ENCODE data around the gene TMEM44.
"Not testable (repeated sequence)": the region's sequence is repeated elsewhere in the genome, so short reads cannot be mapped to it uniquely, and the experiment has no call there.

Gene TMEM44

GRCh38 chr3:194631696-194632095, 1.5 kb downstream of the TMEM44 start:
- H3K27ac ChIP-seq: no peak overlapping the region
- peaks cover 2% of the 10 kb centered on the region; the same call in 1 of the 2 replicates for H3K36me3 ChIP-seq
- H3K27me3 ChIP-seq (ENCODE audit: insufficient read depth, low read depth, severe bottlenecking): no peaks in the 10 kb centered on the region
- H3K4me3 ChIP-seq (ENCODE audit: low read depth, low read length): no peak overlapping the region
- TF ChIP-seq, protein P1, sequence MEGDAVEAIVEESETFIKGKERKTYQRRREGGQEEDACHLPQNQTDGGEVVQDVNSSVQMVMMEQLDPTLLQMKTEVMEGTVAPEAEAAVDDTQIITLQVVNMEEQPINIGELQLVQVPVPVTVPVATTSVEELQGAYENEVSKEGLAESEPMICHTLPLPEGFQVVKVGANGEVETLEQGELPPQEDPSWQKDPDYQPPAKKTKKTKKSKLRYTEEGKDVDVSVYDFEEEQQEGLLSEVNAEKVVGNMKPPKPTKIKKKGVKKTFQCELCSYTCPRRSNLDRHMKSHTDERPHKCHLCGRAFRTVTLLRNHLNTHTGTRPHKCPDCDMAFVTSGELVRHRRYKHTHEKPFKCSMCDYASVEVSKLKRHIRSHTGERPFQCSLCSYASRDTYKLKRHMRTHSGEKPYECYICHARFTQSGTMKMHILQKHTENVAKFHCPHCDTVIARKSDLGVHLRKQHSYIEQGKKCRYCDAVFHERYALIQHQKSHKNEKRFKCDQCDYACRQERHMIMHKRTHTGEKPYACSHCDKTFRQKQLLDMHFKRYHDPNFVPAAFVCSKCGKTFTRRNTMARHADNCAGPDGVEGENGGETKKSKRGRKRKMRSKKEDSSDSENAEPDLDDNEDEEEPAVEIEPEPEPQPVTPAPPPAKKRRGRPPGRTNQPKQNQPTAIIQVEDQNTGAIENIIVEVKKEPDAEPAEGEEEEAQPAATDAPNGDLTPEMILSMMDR (IDR thresholded peaks at IDR 0.05; ENCODE audit: low read depth, low read length): no peak
- DNase-seq: no peak
- H3K9me3 ChIP-seq (ENCODE audit: severe bottlenecking): no peaks in the 10 kb centered on the region

GRCh38 chr3:194630681-194631080, 2.5 kb downstream of the TMEM44 start:
- H3K4me3 ChIP-seq (ENCODE audit: low read depth, low read length); H3K36me3 ChIP-seq; H3K9me3 ChIP-seq (ENCODE audit: severe bottlenecking); H3K27me3 ChIP-seq (ENCODE audit: insufficient read depth, low read depth, severe bottlenecking); H3K27ac ChIP-seq; DNase-seq: not testable (repeated sequence)

DNA sequence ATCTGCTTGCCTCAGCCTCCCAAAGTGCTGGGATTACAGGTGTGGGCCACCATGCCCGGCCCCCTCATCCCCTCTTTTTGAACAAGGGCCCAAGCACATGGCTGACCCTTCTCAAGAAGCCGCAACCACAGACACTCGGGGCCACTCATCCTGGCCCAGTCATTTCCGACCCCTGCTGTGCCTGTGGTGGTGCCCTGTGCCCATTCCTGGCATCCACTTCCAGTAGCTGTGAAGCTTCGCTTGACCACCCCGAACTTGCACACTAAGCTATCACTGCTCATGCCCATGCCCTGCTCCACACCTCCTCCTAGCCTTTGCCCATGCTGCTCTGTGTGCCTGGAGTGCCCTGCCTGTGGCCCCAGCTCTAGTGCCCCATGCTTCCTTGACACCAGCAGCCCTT, 8.3 kb downstream of the TMEM44 start:
- peaks cover 2% of the 10 kb centered on the region; the same call in 1 of the 2 replicates for H3K36me3 ChIP-seq
- TF ChIP-seq, protein P1 (IDR thresholded peaks at IDR 0.05; ENCODE audit: low read depth, low read length): no peak
- no peak overlapping the region for H3K27ac ChIP-seq
- H3K27me3 ChIP-seq (ENCODE audit: insufficient read depth, low read depth, severe bottlenecking): no peaks in the 10 kb centered on the region
- H3K9me3 ChIP-seq (ENCODE audit: severe bottlenecking): no peaks in the 10 kb centered on the region
- H3K4me3 ChIP-seq (ENCODE audit: low read depth, low read length): no peak overlapping the region
- no peak for DNase-seq

DNA sequence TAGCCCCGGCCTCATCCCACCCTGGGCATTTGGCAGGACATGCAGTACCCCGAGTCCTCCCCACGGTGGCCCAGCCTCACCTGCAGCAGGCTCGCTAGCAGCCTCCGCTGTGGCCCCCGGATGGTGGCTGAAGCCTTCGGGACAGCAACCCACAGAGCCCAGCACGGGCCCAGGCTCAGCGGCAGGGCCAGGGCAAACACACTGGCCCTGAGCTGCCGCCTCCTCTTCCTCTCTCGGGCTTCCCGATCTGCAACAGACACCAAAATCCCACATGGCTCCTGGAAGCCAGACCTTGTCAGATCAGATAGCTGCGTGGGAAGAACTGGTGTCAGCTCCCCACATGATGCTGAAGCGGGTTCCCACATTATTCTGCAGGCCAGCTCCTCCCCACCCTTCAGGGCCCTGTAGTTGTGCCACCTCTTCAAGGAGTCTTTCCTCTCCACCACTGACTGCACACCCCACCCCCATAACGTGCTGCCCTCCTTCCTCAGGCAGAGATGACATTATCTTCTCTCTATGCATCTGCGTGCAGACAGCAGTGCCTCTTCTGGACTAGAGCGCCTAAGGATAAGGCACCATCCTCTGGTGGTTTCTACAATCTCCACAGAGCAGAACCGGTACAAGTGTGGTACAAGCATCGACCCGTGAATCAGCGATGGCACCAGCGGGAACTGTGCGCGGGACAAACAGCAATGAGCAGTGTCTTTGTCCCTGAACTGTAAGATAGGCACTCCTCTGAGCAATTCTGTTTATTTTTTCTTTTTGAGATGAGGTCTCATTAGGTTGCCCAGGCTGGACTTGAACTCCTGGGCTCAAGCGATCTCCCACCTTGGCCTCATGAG, 9.5 kb downstream of the TMEM44 start:
- TF ChIP-seq, protein P1 (IDR thresholded peaks at IDR 0.05; ENCODE audit: low read depth, low read length): no peak
- no peak for DNase-seq
- no peak overlapping the region for H3K4me3 ChIP-seq (ENCODE audit: low read depth, low read length)
- no peaks in the 10 kb centered on the region for H3K27me3 ChIP-seq (ENCODE audit: insufficient read depth, low read depth, severe bottlenecking)
- peaks cover 2% of the 10 kb centered on the region; the same call in 1 of the 2 replicates for H3K36me3 ChIP-seq
- no peak overlapping the region for H3K27ac ChIP-seq
- no peaks in the 10 kb centered on the region for H3K9me3 ChIP-seq (ENCODE audit: severe bottlenecking)

GRCh38 chr3:194622621-194623340, 10.4 kb downstream of the TMEM44 start:
- Histone ChIP-seq H3K27me3 (ENCODE audit: insufficient read depth, low read depth, severe bottlenecking) (no peaks in the 10 kb centered on the region), H3K36me3 (peaks cover 2% of the 10 kb centered on the region; the same call in 1 of the 2 replicates), H3K27ac (no peak overlapping the region), H3K4me3 (ENCODE audit: low read depth, low read length) (no peak overlapping the region), H3K9me3 (ENCODE audit: severe bottlenecking) (no peaks in the 10 kb centered on the region)
- TF ChIP-seq, protein P1 (IDR thresholded peaks at IDR 0.05; ENCODE audit: low read depth, low read length): no peak
- no peak for DNase-seq

DNA sequence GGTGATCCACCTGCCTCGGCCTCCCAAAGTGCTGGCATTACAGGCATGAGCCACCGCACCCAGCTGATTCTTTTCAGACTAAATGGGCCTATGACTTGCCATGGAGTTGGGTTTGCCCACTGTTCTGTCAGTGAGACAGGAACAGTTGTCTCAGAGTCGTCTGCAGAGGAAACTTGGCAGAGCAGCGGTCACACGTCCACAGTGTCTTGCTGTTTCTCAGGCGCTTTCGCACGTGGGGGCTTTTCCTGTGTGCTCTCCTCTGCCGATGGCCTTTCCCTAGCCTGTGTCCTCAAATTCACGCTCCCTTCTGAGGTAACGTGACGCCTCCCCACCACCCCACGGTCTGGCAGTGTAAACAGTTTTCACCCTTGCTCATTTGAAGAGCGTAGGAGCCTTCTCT, 11.3 kb downstream of the TMEM44 start:
- Histone ChIP-seq H3K27ac (no peak overlapping the region), H3K36me3 (no peaks in the 10 kb centered on the region), H3K9me3 (ENCODE audit: severe bottlenecking) (no peaks in the 10 kb centered on the region), H3K27me3 (ENCODE audit: insufficient read depth, low read depth, severe bottlenecking) (no peaks in the 10 kb centered on the region), H3K4me3 (ENCODE audit: low read depth, low read length) (no peak overlapping the region)
- TF ChIP-seq, protein P1 (IDR thresholded peaks at IDR 0.05; ENCODE audit: low read depth, low read length): no peak
- DNase-seq: no peak

Measured in WERI-Rb-1 (cell line).